Effector memory CD4-positive, alpha-beta T cell (primary cell): Measurements from ENCODE around the gene RNF157.

Experiments
- DNase-seq, 3 donors: peaks; one replicate each; pipeline ENCODE4 v3.0.0-alpha.2; 2020
- H3K27ac ChIP-seq: 2 replicates; pipeline ENCODE4 v1.7.0; 2013; ENCODE audit warnings: mild to moderate bottlenecking, low read length, moderate library complexity; ENCODE audit not compliant: insufficient read depth, poor library complexity, severe bottlenecking
- H3K27me3 ChIP-seq: replicated peaks from 2 replicates; pipeline ENCODE4 v1.7.0; 2013; ENCODE audit warnings: mild to moderate bottlenecking, low read length; ENCODE audit not compliant: insufficient read depth, control insufficient read depth, poor library complexity, severe bottlenecking
- H3K36me3 ChIP-seq: 2 replicates; pipeline ENCODE4 v1.7.0; 2013; ENCODE audit warnings: mild to moderate bottlenecking, low read length, moderate library complexity; ENCODE audit not compliant: control insufficient read depth, insufficient read depth
- H3K4me1 ChIP-seq: 2 replicates; pipeline ENCODE4 v1.7.0; 2013; ENCODE audit warnings: low read length, mild to moderate bottlenecking; ENCODE audit not compliant: control insufficient read depth, insufficient read depth, poor library complexity, severe bottlenecking
- H3K4me3 ChIP-seq: 2 replicates; pipeline ENCODE4 v1.7.0; 2013; ENCODE audit warnings: low read length, low read depth, mild to moderate bottlenecking; ENCODE audit not compliant: insufficient read depth, poor library complexity, severe bottlenecking
- H3K9me3 ChIP-seq: 2 replicates; pipeline ENCODE4 v1.7.0; 2013; ENCODE audit warnings: mild to moderate bottlenecking, low read length, moderate library complexity; ENCODE audit not compliant: control insufficient read depth

RNF157 gene

DNA sequence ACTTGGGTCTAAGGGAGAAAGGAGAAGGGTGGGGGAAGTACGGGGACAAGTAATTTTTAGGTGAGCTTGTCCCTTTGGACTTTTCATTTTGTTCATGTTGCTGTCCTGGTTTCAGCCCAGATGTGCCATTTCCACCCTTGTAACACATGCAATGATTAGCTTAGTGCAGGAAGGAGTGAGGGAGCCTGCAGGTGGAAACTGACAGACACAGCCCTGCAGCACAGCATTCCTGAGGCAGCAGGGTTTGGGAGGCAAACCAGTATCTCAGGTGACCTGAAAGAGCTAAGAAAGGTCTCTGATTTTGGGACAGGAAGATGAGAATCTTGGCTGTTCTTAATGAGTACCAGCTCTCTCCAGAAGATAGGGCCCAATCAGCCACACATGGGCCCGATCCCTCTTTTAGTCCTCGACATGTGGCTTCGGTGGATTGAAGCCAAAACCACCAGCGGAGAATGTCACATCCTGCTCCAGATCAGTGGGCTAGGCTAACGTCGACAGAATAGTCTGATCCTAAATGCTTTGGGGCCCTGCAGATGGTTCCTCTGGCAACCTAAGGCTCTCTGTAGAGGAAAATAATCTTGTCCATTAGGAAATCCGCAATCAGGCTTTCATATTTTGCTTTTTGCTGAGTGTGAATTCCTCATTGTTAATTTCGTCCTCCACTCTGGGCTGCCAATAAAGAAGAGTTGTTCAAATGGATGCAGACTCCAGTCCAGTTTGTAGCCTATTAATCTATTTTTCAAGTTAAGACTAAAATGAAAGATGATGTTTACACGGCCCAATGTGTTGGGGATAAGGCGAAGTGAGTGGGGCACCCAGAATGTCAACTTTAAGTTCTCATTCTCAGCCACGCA, 3.8 kb upstream of the RNF157 start:
- Histone ChIP-seq H3K27ac (no peak overlapping the region), H3K4me1 (peaks cover 48% of the 10 kb centered on the region), H3K4me3 (no peak overlapping the region), H3K36me3 (no peaks in the 10 kb centered on the region), H3K27me3 (no peaks in the 10 kb centered on the region), H3K9me3 (no peaks in the 10 kb centered on the region)
- no peak for DNase-seq

DNA sequence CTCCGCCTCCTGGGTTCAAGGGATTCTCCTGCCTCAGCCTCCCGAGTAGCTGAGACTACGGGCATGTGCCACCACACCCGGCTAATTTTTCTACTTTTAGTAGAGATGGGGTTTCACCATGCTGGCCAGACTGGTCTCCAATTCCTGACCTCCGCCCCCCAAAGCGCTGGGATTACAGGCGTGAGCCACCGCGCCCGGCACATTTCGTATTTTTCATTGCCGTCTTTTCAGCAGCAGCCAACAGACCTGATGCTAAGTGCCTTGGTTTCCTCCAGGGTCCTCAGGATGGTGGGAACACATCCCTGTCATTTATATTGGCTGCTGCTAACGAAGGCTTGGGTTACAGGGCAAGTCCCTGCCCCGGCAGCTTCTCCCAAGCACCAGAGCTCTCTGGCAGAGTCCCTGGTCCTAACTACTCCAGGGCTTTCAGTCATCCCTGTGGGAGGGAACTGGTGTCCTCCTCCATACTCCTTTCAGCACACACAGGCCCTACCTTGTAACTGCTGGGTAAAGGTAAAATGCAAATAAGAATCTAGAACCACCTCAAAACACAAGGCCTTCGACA, 1.5 kb upstream of the RNF157 start:
- H3K4me1 ChIP-seq: peaks cover 49% of the 10 kb centered on the region
- H3K4me3 ChIP-seq: no peak overlapping the region
- H3K27ac ChIP-seq: no peak overlapping the region
- no peaks in the 10 kb centered on the region for H3K36me3 ChIP-seq
- H3K9me3 ChIP-seq: no peaks in the 10 kb centered on the region
- DNase-seq: no peak
- H3K27me3 ChIP-seq: no peaks in the 10 kb centered on the region

DNA sequence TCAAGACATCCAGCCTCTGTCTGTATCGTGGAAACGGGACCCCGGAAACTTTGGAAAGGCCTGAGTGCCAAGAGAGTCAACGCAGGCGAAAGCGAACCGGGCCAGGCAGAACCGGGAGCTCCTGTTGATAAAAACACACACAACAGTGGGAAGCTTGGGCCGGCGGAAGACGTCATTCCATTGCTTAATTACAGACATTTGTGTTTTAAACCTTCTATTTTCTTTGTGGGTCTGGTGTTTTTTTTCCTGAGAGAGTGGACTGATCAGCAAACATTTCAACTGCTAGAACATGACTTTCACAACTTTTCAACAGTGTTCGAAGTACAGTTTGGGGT, 878 bp upstream of the RNF157 start:
- Histone ChIP-seq H3K9me3 (no peaks in the 10 kb centered on the region), H3K27ac (peak overlapping the region; percentile 61), H3K36me3 (no peaks in the 10 kb centered on the region), H3K4me3 (peak overlapping the region; percentile 86), H3K27me3 (no peaks in the 10 kb centered on the region), H3K4me1 (peaks cover 44% of the 10 kb centered on the region)
- no peak for DNase-seq

DNA sequence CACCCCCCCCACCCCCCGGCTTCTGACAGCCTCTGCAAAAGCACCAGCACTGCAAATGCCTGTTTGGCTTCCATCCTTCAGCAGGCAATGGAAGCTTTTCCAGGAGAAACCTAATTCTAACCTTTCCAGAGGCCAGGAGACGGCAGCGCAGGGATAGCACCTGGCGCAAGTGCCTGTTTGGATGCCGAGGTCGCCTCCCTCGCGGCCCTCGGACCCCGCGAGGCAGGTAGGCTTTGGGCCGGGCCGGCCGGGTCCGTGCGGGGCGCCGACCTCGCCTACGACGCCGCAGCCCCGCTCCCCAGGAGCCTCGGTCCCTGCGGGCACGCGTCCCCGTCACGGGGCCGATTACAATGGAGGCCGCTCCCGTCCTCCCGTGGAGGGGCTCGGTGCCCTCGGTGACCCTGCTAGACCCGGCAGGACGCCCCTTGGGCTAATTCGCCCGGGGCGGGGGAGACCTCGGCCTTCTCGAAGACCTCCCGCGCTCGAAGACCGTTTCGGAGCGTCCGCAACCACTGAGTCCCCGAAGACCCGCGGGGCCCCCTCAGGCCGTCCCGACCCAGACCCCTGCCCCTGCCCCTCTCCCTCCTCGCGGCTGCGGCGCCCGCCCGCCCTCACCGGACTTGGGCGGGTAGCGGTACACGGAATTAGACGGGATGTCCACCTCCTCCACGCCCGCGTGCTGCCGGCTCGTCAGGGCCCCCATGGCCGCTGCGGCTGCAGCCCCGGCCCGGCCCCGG, 587 bp downstream of the RNF157 start:
- DNase-seq: no peak
- H3K4me3 ChIP-seq: peak overlapping the region; percentile 64
- H3K27me3 ChIP-seq: no peaks in the 10 kb centered on the region
- no peaks in the 10 kb centered on the region for H3K9me3 ChIP-seq
- H3K36me3 ChIP-seq: no peaks in the 10 kb centered on the region
- H3K4me1 ChIP-seq: peaks cover 30% of the 10 kb centered on the region
- peak overlapping the region; percentile 56 for H3K27ac ChIP-seq

DNA sequence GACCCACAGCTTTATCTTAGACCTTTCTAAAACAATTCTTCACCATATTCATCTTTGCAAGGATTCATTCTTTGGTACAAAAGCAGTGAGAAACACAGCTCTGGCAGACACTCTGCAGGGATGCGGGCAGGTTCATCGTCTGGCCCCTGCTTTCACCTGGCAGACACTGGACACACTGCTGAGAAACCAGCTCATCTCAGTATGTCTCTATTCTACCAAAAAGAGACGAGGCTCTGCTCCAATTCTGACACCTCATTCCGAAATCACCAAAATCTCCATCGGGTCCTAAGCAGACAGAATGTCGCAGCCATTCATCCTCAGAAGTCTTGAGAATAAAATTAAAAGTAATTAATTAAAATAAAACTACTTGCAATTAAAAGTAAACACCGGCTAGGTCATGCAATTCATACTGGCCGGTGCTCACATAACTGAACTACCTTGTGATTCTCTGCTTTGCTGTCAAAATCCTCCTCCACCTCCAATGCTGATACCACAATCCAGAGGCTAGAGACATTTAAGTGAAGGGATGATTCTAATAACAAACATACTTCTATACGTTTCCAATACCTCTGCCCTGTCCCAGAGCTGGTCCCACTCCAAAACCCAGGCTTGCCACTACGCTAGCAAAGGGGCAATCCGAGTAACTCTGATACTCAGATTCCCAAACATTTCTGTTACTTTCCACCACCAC, 1.3 kb downstream of the RNF157 start:
- no peak for DNase-seq
- no peaks in the 10 kb centered on the region for H3K27me3 ChIP-seq
- H3K27ac ChIP-seq: peak overlapping the region; percentile 56

DNA sequence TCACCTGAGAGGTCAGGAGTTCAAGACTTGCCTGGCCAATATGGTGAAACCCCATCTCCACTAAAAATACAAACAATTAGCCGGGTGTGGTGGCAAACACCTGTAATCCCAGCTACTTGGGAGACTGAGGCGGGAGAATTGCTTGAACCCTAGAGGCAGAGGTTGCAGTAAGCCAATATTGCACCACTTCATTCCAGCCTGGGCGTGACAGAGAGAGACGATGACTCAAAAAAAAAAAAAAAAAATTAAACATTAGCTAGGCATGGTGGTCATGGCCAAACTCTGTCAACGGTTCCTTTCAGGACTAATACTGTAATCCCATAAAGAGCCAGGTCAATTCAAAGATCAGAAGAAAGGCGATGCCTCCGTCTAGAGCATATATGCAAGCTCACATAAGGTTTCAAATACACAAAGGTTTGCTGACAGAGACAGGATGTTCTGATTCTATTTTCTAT, 2.4 kb downstream of the RNF157 start:
- H3K4me1 ChIP-seq: peaks cover 23% of the 10 kb centered on the region
- H3K9me3 ChIP-seq: no peaks in the 10 kb centered on the region
- no peak overlapping the region for H3K27ac ChIP-seq
- H3K36me3 ChIP-seq: no peaks in the 10 kb centered on the region
- no peak for DNase-seq
- H3K27me3 ChIP-seq: no peaks in the 10 kb centered on the region
- H3K4me3 ChIP-seq: no peak overlapping the region

More for the DNA sequence above, 1.3 kb downstream of the RNF157 start:
- peak overlapping the region; percentile 64 for H3K4me3 ChIP-seq
- H3K9me3 ChIP-seq: no peaks in the 10 kb centered on the region
- H3K4me1 ChIP-seq: peaks cover 24% of the 10 kb centered on the region
- H3K36me3 ChIP-seq: no peaks in the 10 kb centered on the region

DNA sequence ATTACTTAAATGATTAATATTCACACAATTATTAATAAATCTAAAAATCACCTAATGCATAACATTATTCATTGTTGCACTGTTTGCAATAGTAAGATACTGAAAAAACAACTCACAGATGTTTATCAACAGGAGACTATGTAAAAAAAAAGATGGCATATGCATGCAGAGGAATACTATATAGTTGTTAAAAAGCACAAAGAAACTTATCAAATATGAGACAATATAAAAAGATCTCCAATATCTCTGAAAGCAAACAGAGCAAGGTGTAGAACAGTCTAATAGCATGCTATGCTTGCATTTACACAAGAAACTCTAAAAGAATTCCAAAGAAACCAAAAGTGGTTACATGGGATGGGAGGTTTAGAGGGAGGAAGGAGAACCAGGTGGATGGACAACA, 3.7 kb downstream of the RNF157 start:
- H3K9me3 ChIP-seq: no peaks in the 10 kb centered on the region
- H3K27ac ChIP-seq: no peak overlapping the region
- H3K27me3 ChIP-seq: no peaks in the 10 kb centered on the region
- no peaks in the 10 kb centered on the region for H3K36me3 ChIP-seq
- H3K4me3 ChIP-seq: no peak overlapping the region
- H3K4me1 ChIP-seq: peaks cover 19% of the 10 kb centered on the region
- no peak for DNase-seq

DNA sequence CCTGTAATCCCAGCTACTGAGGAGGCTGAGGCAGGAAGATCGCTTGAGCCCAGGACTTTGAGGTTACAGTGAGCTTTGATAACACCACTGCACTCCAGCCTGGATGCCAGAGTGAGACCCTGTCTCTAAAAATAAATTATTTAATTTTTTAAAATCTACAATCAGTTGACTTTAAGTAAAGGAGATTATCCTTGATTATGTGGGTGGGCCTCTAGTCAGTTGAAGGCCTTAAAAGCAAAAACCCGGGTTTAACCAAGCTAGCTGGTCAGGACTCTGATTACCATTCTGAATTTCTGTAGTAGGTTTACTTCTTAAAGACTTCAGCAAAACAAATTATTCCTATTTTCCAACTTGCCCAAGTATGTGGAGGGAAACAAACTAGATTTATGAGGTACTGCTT, 4.4 kb downstream of the RNF157 start:
- Histone ChIP-seq H3K4me3 (no peak overlapping the region), H3K4me1 (peaks cover 12% of the 10 kb centered on the region), H3K36me3 (no peaks in the 10 kb centered on the region), H3K9me3 (no peaks in the 10 kb centered on the region), H3K27ac (no peak overlapping the region), H3K27me3 (no peaks in the 10 kb centered on the region)
- no peak for DNase-seq

DNA sequence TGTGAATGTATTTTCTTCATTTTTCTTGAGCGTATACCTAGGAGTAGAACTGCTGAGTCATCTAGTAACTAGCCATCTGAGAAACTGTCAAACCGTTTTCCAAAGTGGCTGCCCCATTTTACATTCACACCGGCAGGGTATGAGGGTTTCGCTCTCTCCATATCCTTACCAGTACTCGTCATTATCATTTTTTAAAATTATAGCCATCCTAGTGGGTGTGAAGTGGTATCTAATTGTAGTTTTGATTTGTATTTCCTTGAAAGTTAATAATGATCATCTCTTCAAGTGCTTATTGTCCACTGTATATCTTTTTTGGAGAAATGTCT, 6.0 kb downstream of the RNF157 start:
- Histone ChIP-seq H3K36me3 (no peaks in the 10 kb centered on the region), H3K27ac (no peak overlapping the region), H3K27me3 (no peaks in the 10 kb centered on the region), H3K4me1 (peaks cover 5% of the 10 kb centered on the region), H3K9me3 (no peaks in the 10 kb centered on the region), H3K4me3 (no peak overlapping the region)
- no peak for DNase-seq
